HCT116 (cell line): ENCODE measurements around the gene LINGO1.

Experiments
- CBX3 ChIP-seq: IDR thresholded peaks from 2 replicates; pipeline ENCODE4 v1.6.1; 2012; ENCODE audit warnings: low read depth
- CEBPB ChIP-seq: IDR thresholded peaks from 2 replicates; pipeline ENCODE4 v1.6.1; 2012; ENCODE audit warnings: low read depth
- EZH2 ChIP-seq: fragments of 200-600 bp; sonication (generic); IDR thresholded peaks from 2 replicates; pipeline ENCODE4 v1.6.1; 2017; ENCODE audit warnings: antibody characterized with exemption, mixed run types
- EZH2phosphoT487 ChIP-seq: fragments of 200-600 bp; IDR thresholded peaks from 2 replicates; pipeline ENCODE4 v1.6.1; 2018; ENCODE audit warnings: antibody characterized with exemption, borderline replicate concordance
- POLR2A ChIP-seq: IDR thresholded peaks from 2 replicates; pipeline ENCODE4 v1.7.0; 2011; ENCODE audit warnings: borderline replicate concordance; ENCODE audit not compliant: insufficient read depth, insufficient read length; ENCODE audit errors: extremely low read depth
- POLR2AphosphoS5 ChIP-seq: IDR thresholded peaks from 2 replicates; pipeline ENCODE4 v1.6.1; 2011; ENCODE audit warnings: mild to moderate bottlenecking, low read depth, low read length, moderate library complexity
- RAD21 ChIP-seq: IDR thresholded peaks from 2 replicates; pipeline ENCODE4 v1.6.1; 2012; ENCODE audit warnings: low read depth, mild to moderate bottlenecking
- SIN3A ChIP-seq: IDR thresholded peaks from 2 replicates; pipeline ENCODE4 v1.6.1; 2012; ENCODE audit warnings: low read depth
- TCF7L2 ChIP-seq: IDR thresholded peaks from 2 replicates; pipeline ENCODE4 v1.7.0; 2011; ENCODE audit warnings: borderline replicate concordance, inconsistent platforms; ENCODE audit not compliant: insufficient read depth, insufficient read length; ENCODE audit errors: extremely low read depth
- YY1 ChIP-seq: IDR thresholded peaks from 2 replicates; pipeline ENCODE4 v1.6.1; 2011; ENCODE audit warnings: low read length, low read depth, moderate library complexity, mild to moderate bottlenecking; ENCODE audit not compliant: insufficient replicate concordance; ENCODE audit errors: extremely low read depth
- ZNF274 ChIP-seq: fragments of 200-500 bp; sonication (Bioruptor generic); IDR thresholded peaks from 2 replicates; pipeline ENCODE4 v1.6.1; 2014; ENCODE audit warnings: mild to moderate bottlenecking, low read depth, low read length, inconsistent platforms
- TF ChIP-seq, protein P1 (sequence below): IDR thresholded peaks from 2 replicates; pipeline ENCODE4 v1.6.1; 2012
- TF ChIP-seq, protein P2 (sequence below), 3 experiments: fragments of 200-600 bp in 1 of 3; sonication (generic) in 1 of 3; IDR thresholded peaks in 2 of 3; conservative IDR thresholded peaks in 1 of 3; 2 replicates each; pipeline ENCODE4 v1.5.1; 2012 to 2017; ENCODE audit warnings: low read depth in 2 of 3, low read length in 2 of 3, antibody characterized with exemption in 1 of 3, borderline replicate concordance in 1 of 3, control low read depth in 1 of 3, mild to moderate bottlenecking in 1 of 3, mixed read lengths in 1 of 3, mixed run types in 1 of 3, moderate library complexity in 1 of 3; ENCODE audit not compliant: insufficient read depth in 1 of 3
- TF ChIP-seq, protein P3 (sequence below): IDR thresholded peaks from 2 replicates; pipeline ENCODE4 v1.6.1; 2012; ENCODE audit warnings: low read depth

DNA sequence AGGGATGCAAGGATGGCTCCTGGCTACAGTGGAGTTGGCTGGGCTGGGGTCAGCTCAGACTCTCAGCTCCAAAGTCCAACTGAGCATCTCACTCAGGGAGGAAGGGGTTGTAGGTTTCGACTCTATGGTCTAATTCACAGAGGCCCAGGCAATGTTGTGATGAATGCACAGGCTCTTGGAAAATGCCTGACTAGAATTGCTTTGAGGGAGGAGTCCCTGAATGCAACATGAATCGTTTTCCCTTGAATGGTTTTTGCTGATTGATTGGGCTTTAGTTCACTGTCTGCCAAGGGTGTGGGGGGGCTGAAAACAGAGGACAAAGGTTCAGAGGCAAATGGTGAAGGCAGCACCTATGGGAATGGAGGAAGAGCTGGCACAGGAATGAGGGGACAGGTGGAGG, 48.6 kb upstream of the LINGO1 start:
- TF ChIP-seq, protein P1, sequence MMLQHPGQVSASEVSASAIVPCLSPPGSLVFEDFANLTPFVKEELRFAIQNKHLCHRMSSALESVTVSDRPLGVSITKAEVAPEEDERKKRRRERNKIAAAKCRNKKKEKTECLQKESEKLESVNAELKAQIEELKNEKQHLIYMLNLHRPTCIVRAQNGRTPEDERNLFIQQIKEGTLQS: no peak
- TF ChIP-seq, protein P2, sequence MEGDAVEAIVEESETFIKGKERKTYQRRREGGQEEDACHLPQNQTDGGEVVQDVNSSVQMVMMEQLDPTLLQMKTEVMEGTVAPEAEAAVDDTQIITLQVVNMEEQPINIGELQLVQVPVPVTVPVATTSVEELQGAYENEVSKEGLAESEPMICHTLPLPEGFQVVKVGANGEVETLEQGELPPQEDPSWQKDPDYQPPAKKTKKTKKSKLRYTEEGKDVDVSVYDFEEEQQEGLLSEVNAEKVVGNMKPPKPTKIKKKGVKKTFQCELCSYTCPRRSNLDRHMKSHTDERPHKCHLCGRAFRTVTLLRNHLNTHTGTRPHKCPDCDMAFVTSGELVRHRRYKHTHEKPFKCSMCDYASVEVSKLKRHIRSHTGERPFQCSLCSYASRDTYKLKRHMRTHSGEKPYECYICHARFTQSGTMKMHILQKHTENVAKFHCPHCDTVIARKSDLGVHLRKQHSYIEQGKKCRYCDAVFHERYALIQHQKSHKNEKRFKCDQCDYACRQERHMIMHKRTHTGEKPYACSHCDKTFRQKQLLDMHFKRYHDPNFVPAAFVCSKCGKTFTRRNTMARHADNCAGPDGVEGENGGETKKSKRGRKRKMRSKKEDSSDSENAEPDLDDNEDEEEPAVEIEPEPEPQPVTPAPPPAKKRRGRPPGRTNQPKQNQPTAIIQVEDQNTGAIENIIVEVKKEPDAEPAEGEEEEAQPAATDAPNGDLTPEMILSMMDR (IDR thresholded peaks at IDR 0.05 in 2 of 3, conservative IDR thresholded peaks at IDR 0.05 in 1 of 3; ENCODE audit: borderline replicate concordance in 1 of 3, insufficient read depth in 1 of 3, low read depth in 2 of 3, low read length in 2 of 3): no peak
- TF ChIP-seq TCF7L2 (no peak), YY1 (no peak), RAD21 (no peak), POLR2AphosphoS5 (no peak), EZH2 (no peak), EZH2phosphoT487 (no peak), CEBPB (no peak), ZNF274 (no peak), POLR2A (no peak), SIN3A (no peak), CBX3 (no peak)
- TF ChIP-seq, protein P3, sequence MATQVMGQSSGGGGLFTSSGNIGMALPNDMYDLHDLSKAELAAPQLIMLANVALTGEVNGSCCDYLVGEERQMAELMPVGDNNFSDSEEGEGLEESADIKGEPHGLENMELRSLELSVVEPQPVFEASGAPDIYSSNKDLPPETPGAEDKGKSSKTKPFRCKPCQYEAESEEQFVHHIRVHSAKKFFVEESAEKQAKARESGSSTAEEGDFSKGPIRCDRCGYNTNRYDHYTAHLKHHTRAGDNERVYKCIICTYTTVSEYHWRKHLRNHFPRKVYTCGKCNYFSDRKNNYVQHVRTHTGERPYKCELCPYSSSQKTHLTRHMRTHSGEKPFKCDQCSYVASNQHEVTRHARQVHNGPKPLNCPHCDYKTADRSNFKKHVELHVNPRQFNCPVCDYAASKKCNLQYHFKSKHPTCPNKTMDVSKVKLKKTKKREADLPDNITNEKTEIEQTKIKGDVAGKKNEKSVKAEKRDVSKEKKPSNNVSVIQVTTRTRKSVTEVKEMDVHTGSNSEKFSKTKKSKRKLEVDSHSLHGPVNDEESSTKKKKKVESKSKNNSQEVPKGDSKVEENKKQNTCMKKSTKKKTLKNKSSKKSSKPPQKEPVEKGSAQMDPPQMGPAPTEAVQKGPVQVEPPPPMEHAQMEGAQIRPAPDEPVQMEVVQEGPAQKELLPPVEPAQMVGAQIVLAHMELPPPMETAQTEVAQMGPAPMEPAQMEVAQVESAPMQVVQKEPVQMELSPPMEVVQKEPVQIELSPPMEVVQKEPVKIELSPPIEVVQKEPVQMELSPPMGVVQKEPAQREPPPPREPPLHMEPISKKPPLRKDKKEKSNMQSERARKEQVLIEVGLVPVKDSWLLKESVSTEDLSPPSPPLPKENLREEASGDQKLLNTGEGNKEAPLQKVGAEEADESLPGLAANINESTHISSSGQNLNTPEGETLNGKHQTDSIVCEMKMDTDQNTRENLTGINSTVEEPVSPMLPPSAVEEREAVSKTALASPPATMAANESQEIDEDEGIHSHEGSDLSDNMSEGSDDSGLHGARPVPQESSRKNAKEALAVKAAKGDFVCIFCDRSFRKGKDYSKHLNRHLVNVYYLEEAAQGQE: no peak
